ENCODE data around the gene MRPL22.
A peak's percentile ranks its signal among the peaks of the same experiment; 100 is the strongest.
"Not testable (repeated sequence)": the region's sequence is repeated elsewhere in the genome, so short reads cannot be mapped to it uniquely, and the experiment has no call there.

Gene MRPL22

DNA sequence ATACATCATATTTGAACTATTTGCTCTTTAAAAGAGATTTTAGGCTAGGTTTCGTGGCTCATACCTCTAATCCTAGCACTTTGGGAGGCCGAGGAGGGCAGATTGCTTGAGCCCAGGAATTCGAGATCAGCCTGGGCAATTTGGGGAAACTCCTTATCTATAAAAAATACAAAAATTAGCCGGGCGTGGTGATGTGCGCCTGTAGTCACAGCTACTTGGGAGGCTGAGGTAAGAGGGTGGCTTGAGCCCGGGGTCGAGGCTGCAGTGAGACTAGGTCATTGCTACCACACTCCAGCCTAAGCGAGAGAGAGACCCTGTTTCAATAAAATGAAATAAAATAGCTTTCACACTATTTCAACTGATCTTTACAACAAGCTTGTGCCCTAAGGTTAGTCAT is 500 bp upstream of the MRPL22 start:
- DNase-seq (ENCODE audit: low spot score), result no peak

DNA sequence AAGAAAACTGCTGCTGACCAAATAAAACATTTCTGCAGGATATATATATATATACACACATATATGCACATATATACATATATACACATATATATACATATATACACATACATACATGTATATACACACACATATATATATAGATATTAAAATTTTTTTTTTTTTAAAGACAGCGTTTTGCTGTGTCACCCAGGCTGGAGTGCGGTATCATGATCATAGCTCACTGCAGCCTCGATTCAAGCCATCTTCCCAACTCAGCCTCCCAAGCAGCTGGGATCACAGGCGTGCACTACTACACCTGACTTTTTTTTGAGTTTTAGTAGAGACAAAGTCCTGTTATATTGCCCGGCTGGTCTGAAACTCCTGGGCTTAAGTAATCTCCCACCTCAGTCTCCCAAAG is 2.7 kb downstream of the MRPL22 start:
- DNase-seq (ENCODE audit: low spot score), result no peak

DNA sequence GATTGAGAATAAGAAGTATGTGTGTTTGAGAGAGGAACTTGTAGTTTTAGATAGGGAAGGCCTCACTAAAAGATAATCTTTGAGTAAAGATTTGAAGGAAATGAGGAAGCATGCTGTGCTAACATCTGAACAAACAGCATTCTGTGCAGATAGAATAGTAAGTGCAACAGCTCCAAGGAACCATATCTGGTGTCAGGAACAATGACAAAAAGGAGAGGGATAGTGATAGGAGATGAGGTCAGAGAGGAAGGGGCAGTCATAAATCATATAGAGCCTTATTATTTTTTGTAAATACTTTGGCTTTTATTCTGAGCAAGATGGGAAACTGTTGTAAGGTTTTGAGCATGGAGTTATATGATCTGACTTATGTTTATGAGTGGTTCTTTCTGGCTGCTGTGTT is 3.8 kb downstream of the MRPL22 start:
- DNase-seq (ENCODE audit: low spot score), result no peak

DNA sequence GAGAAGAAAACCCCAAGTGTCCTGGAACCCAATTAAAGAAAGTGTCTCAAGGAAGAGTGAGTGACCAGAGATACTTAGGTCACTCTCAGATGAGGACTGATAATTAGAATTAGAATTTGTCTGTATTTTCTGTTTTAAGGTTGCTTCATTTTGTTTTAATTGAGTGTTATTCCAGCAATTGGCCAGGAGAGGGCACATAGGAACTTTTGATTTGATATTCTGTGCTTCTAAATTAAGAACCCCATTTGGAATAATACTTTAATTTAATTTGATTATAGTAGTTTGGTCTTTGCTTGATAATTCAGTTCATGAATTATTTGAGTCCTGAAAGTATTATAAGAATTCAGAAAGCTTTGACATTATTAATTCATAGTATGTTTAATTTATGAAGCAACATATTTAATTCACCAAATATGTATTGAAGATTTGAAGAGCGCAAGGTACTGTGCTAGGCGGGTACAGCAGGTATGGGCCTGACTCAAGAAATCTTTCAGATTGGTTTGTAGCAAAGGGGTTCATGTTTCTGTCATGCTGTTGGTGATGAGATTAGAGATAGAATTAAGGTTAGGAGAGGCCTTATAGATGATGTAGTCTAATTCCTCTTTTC is 4.9 kb downstream of the MRPL22 start:
- peak; percentile 17 for DNase-seq (ENCODE audit: low spot score)

DNA sequence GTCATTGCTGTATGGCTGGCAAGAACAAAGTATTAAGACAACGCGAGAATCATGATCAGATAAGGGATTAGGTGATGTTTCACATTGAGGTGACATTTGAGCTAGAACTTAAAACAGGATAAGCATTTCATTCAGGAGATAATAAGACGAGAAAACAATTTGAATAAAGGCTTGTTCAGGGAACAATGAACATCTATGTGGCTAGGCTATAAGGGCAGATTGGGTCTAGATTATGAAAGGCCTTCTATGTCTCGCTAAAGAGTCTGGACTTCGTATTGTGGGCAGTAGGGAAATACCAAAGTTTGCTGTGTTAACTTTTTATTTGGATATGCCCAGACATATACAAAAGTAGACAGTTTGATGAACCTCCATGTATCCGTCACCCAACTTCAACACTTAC is 6.9 kb downstream of the MRPL22 start:
- DNase-seq (ENCODE audit: low spot score), result no peak

DNA sequence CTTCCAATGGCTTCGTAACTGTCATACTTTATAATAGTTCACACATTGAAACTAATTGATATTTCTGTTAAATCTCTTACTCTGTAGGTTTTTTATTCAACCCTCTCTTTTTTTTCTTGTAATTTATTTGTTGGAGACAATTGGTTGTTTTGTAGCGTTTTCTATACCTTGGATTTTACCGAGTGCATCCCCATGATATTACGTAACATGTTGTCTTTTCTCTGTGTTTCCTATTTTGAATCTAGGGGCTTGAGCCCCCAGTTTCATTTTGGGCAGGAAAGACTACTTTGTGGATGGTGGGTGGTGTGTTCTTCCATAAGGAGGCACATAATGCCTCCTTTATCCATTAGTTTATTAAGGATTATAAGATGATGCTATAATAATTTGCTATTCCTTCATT is 7.4 kb downstream of the MRPL22 start:
- no peak for DNase-seq (ENCODE audit: low spot score)

DNA sequence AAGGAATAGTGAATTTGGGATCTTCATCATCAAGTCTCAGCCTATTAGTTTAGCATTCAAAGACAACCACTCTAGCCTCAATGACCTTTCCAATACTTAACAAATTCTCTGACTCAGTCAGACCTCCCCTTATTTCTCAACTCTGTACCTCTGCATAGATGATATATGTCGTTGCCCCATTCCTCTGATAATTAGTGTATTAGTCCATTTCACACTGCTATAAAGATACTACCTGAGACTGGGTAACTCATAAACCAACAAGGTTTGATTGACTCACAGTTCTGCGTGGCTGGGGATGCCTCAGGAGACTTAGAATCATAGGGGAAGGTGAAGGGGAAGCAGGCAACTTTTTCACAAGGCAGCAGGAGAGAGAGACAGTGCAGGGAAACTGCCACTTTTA is 8.9 kb downstream of the MRPL22 start:
- no peak for DNase-seq (ENCODE audit: low spot score)

DNA sequence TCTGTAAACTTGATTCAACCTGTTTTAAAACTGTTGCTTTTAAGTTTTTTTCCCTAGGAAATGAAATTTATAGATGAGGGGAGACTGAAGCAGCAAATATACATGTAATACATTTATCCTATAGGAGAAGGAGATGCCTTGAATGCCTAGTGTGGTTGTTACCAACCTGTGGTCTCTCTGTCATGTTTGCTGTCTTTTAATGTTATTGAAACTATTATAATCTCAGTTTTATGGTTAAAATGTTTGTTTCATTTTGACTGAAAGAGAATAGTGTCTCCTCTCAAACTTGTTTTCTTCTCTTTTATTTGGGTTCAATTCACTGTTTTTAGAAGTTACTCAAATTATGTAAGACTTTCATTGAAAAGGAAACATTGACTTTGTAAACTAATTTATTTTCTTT is 15.8 kb downstream of the MRPL22 start:
- DNase-seq (ENCODE audit: low spot score), result no peak

DNA sequence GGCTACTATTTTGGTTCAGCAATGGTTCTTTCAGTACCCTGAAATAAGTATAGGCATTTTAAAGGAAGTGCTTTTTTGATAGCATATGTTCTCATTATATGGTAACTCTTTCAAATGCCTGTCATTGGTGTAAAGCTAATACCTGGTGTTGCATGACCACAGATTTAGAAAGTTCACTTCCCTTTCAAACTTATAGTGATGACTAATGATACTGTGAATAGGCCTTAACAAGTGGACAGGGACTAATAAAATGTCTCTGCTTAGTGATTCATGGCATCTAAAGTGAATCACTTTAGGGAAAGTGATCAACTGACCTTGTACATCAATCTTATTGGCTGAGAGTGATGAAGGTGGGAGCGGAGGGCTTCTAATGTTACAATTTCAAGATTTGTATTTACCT is 21.6 kb downstream of the MRPL22 start:
- DNase-seq (ENCODE audit: low spot score), result no peak

DNA sequence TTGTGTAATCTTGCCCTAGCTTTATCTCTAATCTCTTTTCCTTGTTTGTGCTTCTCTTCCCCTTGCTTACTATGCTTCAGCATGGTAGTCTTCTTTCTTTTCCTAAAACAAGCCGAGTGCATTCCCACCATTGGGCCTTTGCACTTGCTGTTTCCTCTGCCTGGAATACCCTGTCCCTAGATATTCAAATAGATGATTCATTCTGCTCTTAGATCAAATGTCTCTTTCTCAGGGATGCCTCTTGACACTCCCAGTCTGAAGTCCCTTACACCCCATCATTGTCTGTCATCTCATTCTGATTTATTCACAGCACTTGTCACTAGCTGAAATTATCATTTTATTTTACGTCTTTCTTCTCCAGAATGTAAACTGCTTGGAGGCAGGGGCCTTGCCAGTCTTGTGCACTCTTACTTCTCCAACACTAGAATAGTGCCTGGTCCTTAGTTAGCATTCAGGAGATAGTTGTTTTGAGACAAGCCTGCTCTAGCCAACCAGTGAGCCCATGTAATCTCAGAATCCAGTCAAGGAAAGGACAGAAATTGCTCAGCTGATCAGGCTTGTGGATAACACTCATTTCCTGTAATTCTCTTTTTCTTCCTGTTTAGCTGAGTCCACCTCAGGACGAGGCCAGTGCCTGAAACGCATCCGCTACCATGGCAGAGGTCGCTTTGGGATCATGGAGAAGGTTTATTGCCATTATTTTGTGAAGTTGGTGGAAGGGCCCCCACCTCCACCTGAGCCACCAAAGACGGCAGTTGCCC is 25.4 kb downstream of the MRPL22 start:
- DNase-seq (ENCODE audit: low spot score), result no peak

DNA sequence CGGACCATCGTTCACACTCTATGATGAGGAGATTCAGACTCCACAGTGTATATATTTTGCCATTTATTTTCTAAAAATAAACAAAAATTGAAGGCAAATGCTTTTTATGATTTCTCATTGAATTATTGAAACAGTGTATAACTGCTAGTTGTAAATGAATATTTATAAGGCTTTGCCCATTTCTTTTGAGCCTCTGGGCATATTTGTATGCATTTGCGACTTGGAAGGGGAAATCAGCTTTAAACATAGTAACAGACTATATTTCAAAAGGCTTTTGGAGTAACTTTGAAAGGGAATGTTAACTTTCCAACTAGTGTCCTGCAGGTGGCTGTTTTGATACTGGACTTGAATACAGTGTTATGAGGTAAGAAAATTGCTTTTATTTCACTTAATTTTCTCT is 26.0 kb downstream of the MRPL22 start:
- no peak for DNase-seq (ENCODE audit: low spot score)

DNA sequence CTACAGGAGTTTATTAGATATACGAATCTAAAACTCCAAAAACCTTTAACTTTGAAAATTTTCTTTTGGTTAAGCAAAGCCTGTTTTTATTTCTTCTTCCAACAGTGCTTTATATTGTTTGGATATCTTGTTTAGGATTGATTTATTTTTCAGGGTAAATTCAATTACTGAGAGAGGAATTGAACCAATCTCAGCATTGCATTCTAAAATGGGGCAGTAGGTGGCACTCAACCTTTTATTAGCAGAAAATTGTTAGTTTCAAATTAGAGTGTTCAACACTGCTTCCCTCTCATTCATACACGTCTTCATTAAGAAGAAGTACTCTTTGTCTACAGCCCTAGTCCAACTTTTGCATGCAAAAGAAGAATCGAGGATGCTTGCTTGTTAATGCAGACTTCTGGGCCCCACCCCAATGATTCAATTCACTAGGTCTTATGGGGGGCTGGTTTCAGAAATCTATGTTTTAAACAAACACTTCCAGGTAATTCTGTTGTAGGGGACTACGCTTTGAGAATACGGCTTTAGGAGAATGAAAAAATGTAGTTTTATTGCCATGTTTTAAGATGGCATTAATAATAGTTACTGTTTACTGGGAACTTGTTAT is 26.6 kb downstream of the MRPL22 start:
- peak; percentile 5 for DNase-seq (ENCODE audit: low spot score)

DNA sequence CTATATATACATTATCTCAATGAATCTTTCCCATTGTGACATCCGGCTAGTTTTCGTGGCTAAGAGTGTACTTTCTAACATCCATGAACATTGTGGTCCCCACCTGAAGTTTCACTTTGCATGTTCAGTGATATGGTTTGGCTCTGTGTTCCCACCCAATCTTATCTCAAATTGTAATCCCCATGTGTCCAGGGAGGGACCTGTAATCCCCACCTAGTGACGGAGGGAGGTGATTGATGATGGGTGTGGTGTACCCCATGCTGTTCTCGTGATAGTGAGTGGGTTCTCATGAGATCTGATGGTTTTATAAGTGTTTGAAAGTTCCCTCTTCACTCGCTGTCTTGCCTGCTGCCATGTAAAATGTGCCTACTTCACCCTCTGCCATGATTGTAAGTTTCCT is 28.1 kb downstream of the MRPL22 start:
- no peak for DNase-seq (ENCODE audit: low spot score)

DNA sequence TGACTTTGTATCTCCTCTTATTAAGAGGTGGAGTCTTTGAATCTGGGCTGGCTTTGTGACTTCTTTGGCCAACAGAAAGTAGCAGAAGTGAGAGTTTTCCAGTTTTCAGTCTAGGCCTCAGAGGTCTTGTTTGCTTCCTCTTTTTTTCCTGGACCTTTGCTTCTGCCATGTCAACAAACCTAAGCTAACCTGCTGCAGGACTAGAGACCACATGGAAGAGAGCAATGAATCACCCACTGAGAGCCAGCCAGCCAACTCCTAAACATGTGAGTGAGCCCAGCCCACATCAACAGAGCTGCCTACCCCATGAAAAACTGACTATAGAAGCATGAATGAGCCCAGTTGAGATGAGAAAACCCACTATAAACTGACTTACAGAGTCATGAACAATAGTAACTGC is 29.9 kb downstream of the MRPL22 start:
- DNase-seq (ENCODE audit: low spot score), result no peak

DNA sequence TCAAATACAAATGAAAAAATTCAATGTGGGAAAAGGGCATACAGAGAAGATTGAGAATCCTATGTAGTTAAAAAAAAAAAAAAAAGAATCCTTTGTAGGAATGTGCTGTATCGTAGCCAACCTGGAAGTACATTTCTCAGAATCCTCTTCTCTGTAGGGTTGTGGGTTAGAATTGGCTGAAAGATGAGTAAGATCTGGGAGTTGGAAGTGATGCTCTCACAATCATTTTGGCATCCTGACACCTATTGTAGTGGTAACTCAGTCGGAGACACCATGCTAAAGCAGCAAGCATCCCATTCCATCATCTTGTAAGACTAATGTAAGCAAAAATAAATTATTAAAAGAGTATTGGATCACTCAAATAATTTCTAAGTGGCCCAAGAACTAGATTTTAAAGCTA is 30.6 kb downstream of the MRPL22 start:
- DNase-seq (ENCODE audit: low spot score), result no peak

DNA sequence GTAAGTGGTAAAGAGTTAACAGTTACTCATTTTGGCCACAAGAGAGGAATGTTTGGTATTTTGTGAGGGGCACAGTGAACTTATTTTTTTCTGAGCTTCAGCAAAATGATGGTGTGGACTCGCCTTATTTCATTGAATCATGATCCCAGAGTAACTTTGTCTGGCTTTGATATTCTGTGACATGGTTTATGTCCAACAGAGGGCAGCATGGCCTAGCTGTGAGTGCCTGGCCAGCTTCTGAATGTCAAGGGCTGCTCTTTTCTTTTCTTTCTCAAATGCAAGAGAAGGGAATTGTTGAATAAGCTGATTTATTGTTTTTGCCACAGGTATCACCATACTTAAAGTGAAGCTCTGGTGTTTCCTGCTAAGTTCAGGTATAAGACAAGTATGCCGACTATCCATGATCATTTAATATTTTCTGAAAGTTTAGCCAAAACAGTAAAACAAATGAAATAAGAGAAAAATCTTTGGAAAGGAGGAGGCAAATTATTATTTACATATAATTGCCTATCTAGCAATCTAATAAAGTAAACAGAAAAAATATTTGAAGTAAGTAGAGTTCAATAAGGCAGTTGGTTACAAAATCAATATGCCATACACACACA is 31.7 kb downstream of the MRPL22 start:
- peak; percentile 28 for DNase-seq (ENCODE audit: low spot score)

DNA sequence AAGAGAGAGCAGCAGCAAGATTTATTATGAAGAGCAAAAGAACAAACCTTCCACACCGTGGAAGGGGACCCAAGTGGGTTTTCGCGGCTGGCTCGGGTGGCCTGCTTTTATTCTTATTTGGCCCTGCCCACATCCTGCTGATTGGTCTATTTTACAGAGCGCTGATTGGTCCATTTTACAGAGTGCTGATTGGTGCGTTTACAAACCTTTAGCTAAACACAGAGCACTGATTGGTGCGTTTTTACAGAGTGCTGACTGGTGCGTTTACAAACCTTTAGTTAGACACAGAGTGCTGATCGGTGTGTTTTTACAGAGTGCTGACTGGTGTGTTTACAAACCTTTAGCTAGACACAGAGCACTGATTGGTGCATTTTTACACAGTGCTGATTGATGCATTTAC is 35.2 kb downstream of the MRPL22 start:
- not testable (repeated sequence) for DNase-seq (ENCODE audit: low spot score)

DNA sequence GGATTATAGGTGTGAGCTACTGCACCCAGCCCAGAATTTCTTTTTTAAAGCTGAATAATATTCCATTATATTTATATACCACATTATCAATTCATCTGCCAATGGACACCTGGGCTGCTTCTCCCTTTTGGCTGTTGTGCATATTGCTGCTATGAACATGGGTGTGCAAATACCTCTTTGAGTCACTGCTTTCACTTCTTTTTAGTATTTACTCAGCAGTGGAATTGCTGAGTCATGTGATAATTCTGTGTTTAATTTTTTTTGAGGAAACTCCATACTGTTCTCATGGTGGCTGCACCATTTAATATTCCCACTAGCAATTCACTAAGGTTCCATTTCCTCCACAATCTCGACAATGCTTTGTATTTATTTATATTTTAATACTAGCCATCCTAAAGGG is 36.5 kb downstream of the MRPL22 start:
- no peak for DNase-seq (ENCODE audit: low spot score)

DNA sequence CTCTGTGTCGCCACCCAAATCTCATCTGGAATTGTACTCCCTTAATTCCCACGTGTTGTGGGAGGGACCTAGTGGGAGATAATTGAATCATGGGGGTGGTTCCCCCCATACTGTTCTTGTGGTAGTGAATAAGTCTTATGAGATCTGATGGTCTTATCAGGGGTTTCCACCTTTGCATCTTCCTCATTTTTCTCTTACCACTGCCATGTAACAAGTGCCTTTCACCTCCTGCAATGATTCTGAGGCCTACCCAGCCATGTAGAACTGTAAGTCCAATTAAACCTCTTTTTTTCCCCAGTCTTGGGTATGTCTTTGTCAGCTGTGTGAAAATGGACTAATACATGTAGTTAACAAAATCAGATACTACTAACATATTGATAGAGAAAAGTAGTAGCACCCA is 37.4 kb downstream of the MRPL22 start:
- DNase-seq (ENCODE audit: low spot score), result not testable (repeated sequence)

DNA sequence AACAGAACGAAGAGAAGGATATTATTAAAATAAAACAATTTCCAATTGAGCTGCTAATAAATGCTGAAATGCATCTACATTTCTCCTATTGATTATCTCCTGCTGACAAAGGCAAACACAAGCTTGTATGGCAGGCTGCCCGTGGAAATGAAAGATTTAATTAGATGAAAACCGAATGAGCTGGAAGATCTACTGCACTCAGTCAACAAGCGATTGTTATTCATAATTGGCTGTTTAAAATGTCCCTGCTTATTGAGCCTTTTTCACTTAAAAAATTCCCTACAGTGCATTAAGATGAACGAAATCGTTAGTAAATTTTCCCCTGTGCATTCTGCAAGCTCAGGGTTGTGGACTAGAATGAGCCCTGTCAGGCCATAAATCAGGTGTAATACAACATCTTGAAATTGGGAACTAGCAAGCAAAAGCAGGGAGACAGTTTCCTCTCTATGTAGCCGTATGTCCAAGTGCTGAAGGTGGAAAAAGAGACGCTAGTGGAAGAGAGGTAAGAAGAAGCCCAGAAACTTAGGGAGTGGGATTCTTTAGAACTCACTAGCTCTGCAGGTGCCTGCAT is 44.2 kb downstream of the MRPL22 start:
- no peak for DNase-seq (ENCODE audit: low spot score)

DNA sequence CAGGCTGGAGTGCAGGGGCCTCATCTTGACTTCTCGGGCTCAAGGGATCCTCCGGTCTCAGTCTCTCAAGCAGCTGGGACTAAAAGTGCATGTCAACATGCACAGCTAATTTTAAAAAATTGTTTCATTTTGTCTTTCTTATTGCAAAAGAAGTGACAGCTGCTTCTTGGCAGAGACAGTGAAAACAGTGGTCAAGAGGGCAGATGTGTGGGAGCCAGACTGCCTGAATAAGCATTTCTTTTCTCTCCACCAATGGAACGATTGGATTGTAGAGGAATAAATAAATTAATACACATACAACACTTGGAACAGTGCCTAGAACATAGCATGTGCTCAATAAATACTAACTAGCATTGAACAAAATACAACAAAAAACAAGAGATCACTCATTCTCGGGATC is 45.3 kb downstream of the MRPL22 start:
- no peak for DNase-seq (ENCODE audit: low spot score)

DNA sequence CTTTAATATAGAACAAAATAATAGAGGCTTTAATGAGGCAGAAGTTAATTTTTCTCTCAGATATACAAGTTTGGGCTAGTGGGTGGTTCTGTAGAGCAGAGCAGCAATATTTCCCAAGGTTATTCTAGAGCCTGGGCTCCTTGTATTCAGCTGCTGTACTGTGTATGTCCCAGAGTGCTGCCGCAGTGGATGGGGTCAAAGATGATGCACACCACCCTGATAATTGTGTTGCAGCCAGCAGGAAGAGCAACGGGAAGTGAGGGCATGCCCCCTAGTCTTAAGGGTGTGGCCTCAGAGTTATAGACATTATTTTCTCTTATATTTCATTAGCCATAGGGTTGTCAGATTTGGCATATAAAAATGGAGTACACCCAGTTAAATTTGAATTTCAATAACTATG is 48.8 kb downstream of the MRPL22 start:
- no peak for DNase-seq (ENCODE audit: low spot score)

DNA sequence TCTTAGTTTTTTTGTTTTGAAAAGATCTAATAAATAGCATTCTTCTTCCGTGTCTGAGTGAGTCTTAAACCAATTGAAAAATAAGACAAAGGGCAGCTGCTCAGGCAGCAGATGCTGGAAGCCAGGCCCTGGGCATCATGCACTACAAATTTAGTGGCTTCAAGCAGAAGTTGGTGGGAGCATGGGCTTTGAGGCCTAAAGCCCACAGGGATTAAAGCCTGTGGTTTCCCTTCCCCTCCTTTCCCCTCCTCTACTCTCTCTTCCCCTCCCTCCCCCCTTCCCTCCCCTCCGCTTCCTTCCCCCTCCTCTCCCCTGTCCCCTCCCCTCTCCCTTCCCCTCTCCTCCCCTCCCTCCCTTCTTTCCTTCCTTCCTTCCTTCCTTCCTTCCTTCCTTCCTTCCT is 52.6 kb downstream of the MRPL22 start:
- no peak for DNase-seq (ENCODE audit: low spot score)

Measured in cerebellar cortex (tissue), 1 donor.